ENCODE data around the gene BTBD6. TPM values are rescaled to one million over a fixed set of nuclear protein-coding genes. Genes with fewer than 3 reads are reported as not detected.

Gene BTBD6
- total RNA-seq, 4 donors from 2014 or later: 41.0 to 52.7 (median 46.9) TPM

- WGBS, 2 donors: 76 to 90% methylated on average over 13 to 15 of the region's 15 CpGs
- Histone ChIP-seq H3K9me3 (no peaks in the 10 kb centered on the region), H3K4me3 (no peak overlapping the region), H3K4me1 (peaks cover 0 to 31% (median 7%) of the 10 kb centered on the region in 3 donors), H3K27ac (peak overlapping the region in 2 of 4 donors; percentile 40 to 55), H3K36me3 (peaks cover 0 to 89% (median 34%) of the 10 kb centered on the region in 3 donors), H3K27me3 (no peaks in the 10 kb centered on the region)
- TF ChIP-seq CTCF (IDR thresholded peaks at IDR 0.05) (no peak), POLR2A (IDR thresholded peaks at IDR 0.05) (no peak)
- intact Hi-C loops (cut with DNase I): no loop called here
- DNase-seq: no peak
Measured at GRCh38 chr14:105223770-105224544, 24.4 kb upstream of the BTBD6 start.

- TF ChIP-seq CTCF (IDR thresholded peaks at IDR 0.05): no peak
- no peak for DNase-seq
Measured at GRCh38 chr14:105224845-105225570, 23.3 kb upstream of the BTBD6 start.

GRCh38 chr14:105226198-105226597 is 22.1 kb upstream of the BTBD6 start:
- TF ChIP-seq CTCF (IDR thresholded peaks at IDR 0.05): no peak
- Histone ChIP-seq H3K27me3 (no peaks in the 10 kb centered on the region), H3K27ac (no peak overlapping the region), H3K36me3 (peaks cover 0 to 67% (median 18%) of the 10 kb centered on the region in 3 donors), H3K4me3 (no peak overlapping the region), H3K9me3 (no peaks in the 10 kb centered on the region), H3K4me1 (peaks cover 0 to 31% (median 7%) of the 10 kb centered on the region in 3 donors)
- no peak for DNase-seq
- WGBS, 2 donors: 91 to 100% methylated on average over 6 to 9 of the region's 10 CpGs
- intact Hi-C loops (cut with DNase I): no loop called here

More at GRCh38 chr14:105224845-105225570, 23.3 kb upstream of the BTBD6 start:
- Histone ChIP-seq H3K4me3 (no peak overlapping the region), H3K36me3 (peaks cover 0 to 79% (median 25%) of the 10 kb centered on the region in 3 donors), H3K9me3 (no peaks in the 10 kb centered on the region), H3K4me1 (peaks cover 0 to 31% (median 7%) of the 10 kb centered on the region in 3 donors), H3K27me3 (no peaks in the 10 kb centered on the region), H3K27ac (peak overlapping the region in 3 of 4 donors; percentile 13 to 41 (median 28))
- 53 to 82% methylated on average over 7 to 8 of the region's 11 CpGs for WGBS, 2 donors
- intact Hi-C loops (cut with DNase I): no loop called here

- Histone ChIP-seq H3K4me1 (peaks cover 0 to 31% (median 7%) of the 10 kb centered on the region in 3 donors), H3K27ac (no peak overlapping the region), H3K27me3 (no peaks in the 10 kb centered on the region), H3K36me3 (peaks cover 0 to 56% (median 16%) of the 10 kb centered on the region in 3 donors), H3K9me3 (no peaks in the 10 kb centered on the region), H3K4me3 (no peak overlapping the region)
- DNase-seq: no peak
- intact Hi-C loops (cut with DNase I): no loop called here
- WGBS, 2 donors: 93 to 95% methylated on average over 14 of the region's 14 CpGs
- no peak for TF ChIP-seq POLR2A (IDR thresholded peaks at IDR 0.05)
- TF ChIP-seq CTCF (IDR thresholded peaks at IDR 0.05): no peak
Measured at GRCh38 chr14:105227346-105227745, 21.0 kb upstream of the BTBD6 start.

GRCh38 chr14:105228562-105228961 is 19.8 kb upstream of the BTBD6 start:
- Histone ChIP-seq H3K36me3 (peaks cover 0 to 44% (median 16%) of the 10 kb centered on the region in 3 donors), H3K9me3 (no peaks in the 10 kb centered on the region), H3K27me3 (no peaks in the 10 kb centered on the region), H3K4me1 (peaks cover 0 to 23% (median 7%) of the 10 kb centered on the region in 3 donors), H3K4me3 (no peak overlapping the region), H3K27ac (no peak overlapping the region)
- 83 to 90% methylated on average over 8 to 10 of the region's 17 CpGs for WGBS, 2 donors
- DNase-seq: no peak
- intact Hi-C loops (cut with DNase I): no loop called here
- TF ChIP-seq CTCF (IDR thresholded peaks at IDR 0.05) (no peak), POLR2A (IDR thresholded peaks at IDR 0.05) (no peak)

Data from esophagus squamous epithelium (tissue), 5 donors.